Smooth muscle cell (in vitro differentiated cells): Measurements from ENCODE around the gene CXXC1. TPM values are rescaled to one million over a fixed set of nuclear protein-coding genes. Genes with fewer than 3 reads are reported as not detected.

ENCODE experiments used
- DNase-seq: peaks from one replicate; lab custom pipeline; 2025; ENCODE audit not compliant: unreplicated experiment; lab: John Stamatoyannopoulos, UW
- H2AFZ ChIP-seq: fragments of 200-600 bp; sonication (generic); 2 replicates; pipeline ENCODE4 v1.6.0; 2016; ENCODE audit warnings: antibody characterized with exemption, low read depth, mild to moderate bottlenecking
- H3F3A ChIP-seq: fragments of 200-600 bp; sonication (generic); 2 replicates; pipeline ENCODE4 v1.6.0; 2017; ENCODE audit warnings: antibody characterized with exemption, low read depth
- H3K27ac ChIP-seq: fragments of 200-600 bp; sonication (generic); 2 replicates; pipeline ENCODE4 v1.5.1; 2016; ENCODE audit warnings: low read depth, mild to moderate bottlenecking
- H3K27me3 ChIP-seq: fragments of 200-600 bp; sonication (generic); 2 replicates; pipeline ENCODE4 v1.6.1; 2016; ENCODE audit warnings: low read depth, mild to moderate bottlenecking
- H3K36me3 ChIP-seq: fragments of 200-600 bp; sonication (generic); 2 replicates; pipeline ENCODE4 v1.5.1; 2016; ENCODE audit warnings: low read depth
- H3K4me1 ChIP-seq: fragments of 200-600 bp; sonication (generic); 2 replicates; pipeline ENCODE4 v1.5.1; 2016; ENCODE audit warnings: low read depth
- H3K4me2 ChIP-seq: fragments of 200-600 bp; sonication (generic); 2 replicates; pipeline ENCODE4 v1.6.0; 2016; ENCODE audit warnings: mild to moderate bottlenecking
- H3K4me3 ChIP-seq: fragments of 200-600 bp; sonication (generic); 2 replicates; pipeline ENCODE4 v1.5.1; 2016; ENCODE audit warnings: mild to moderate bottlenecking
- H3K79me2 ChIP-seq: fragments of 200-600 bp; sonication (generic); 2 replicates; pipeline ENCODE4 v1.6.0; 2016; ENCODE audit warnings: low read depth, mild to moderate bottlenecking
- H3K9ac ChIP-seq: fragments of 200-600 bp; sonication (generic); 2 replicates; pipeline ENCODE4 v1.6.0; 2016; ENCODE audit warnings: low read depth
- H3K9me3 ChIP-seq: fragments of 200-600 bp; sonication (generic); replicated peaks from 2 replicates; pipeline ENCODE4 v1.5.1; 2016; ENCODE audit warnings: low read depth
- H4K20me1 ChIP-seq: fragments of 200-600 bp; sonication (generic); 2 replicates; pipeline ENCODE4 v1.6.0; 2016; ENCODE audit warnings: low read depth
- WGBS: methylation state at CpG from one replicate; pipeline ENCODE4 v1.1.7; 2016; ENCODE audit warnings: low lambda C conversion rate; 5-methylcytosine and 5-hydroxymethylcytosine counted together
- polyA plus RNA-seq: library from polyadenylated mRNA; unstranded; fragments of >200 nt; fragmentation: Nextera tagmentation; extraction: Ambion mirVana; gene quantifications from 2 replicates; pipeline ENCODE4 v1.2.1, GENCODE V29; 2016
- total RNA-seq: library from RNA; depleted of rRNA; stranded (reverse); fragments of >200 nt; gene quantifications from 2 replicates; pipeline ENCODE4 v1.2.3, GENCODE V29; 2014
- TF ChIP-seq, protein P1 (sequence below): fragments of 200-600 bp; sonication (generic); IDR thresholded peaks from 2 replicates; pipeline ENCODE4 v1.5.1; 2017; ENCODE audit warnings: borderline replicate concordance, mild to moderate bottlenecking, antibody characterized with exemption; ENCODE audit not compliant: insufficient read depth, poor library complexity, severe bottlenecking

CXXC1 gene
- total RNA-seq: 15.4 and 20.6 TPM in 2 replicates
- polyA plus RNA-seq: 39.6 and 70.1 TPM in 2 replicates

GRCh38 chr18:50287441-50288347, at the start of gene CXXC1:
CXXC1 (minus strand) TSS chr18:50287692; CDS start chr18:50287589, 103 bp downstream.
- Histone ChIP-seq H3K4me1 (peaks cover 4% of the 10 kb centered on the region), H3K9ac (peak within 1 kb of the TSS; percentile 72), H3K4me2 (peak within 1 kb of the TSS; percentile 89), H3K27me3 (no peaks in the 10 kb centered on the region), H2AFZ (peak within 1 kb of the TSS; percentile 97), H4K20me1 (no peaks in the 10 kb centered on the region), H3K27ac (peak within 1 kb of the TSS; percentile 47), H3K9me3 (no peaks in the 10 kb centered on the region), H3K4me3 (peak within 1 kb of the TSS; percentile 87), H3K79me2 (peaks cover 7% of the 10 kb centered on the region), H3F3A (no peaks in the 10 kb centered on the region), H3K36me3 (no peaks in the 10 kb centered on the region)
- peak; percentile 88 for DNase-seq
- TF ChIP-seq, protein P1, sequence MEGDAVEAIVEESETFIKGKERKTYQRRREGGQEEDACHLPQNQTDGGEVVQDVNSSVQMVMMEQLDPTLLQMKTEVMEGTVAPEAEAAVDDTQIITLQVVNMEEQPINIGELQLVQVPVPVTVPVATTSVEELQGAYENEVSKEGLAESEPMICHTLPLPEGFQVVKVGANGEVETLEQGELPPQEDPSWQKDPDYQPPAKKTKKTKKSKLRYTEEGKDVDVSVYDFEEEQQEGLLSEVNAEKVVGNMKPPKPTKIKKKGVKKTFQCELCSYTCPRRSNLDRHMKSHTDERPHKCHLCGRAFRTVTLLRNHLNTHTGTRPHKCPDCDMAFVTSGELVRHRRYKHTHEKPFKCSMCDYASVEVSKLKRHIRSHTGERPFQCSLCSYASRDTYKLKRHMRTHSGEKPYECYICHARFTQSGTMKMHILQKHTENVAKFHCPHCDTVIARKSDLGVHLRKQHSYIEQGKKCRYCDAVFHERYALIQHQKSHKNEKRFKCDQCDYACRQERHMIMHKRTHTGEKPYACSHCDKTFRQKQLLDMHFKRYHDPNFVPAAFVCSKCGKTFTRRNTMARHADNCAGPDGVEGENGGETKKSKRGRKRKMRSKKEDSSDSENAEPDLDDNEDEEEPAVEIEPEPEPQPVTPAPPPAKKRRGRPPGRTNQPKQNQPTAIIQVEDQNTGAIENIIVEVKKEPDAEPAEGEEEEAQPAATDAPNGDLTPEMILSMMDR: peak; percentile 24
- WGBS: under 1% methylated on average over 76 of the region's 76 CpGs

- WGBS: 81% methylated on average over 7 of the region's 7 CpGs
- TF ChIP-seq, protein P1: no peak
- no peak overlapping the region for H3K4me3 ChIP-seq
Measured at GRCh38 chr18:50334546-50335152, 47.2 kb upstream of the CXXC1 start.

GRCh38 chr18:50331691-50332090, 44.2 kb upstream of the CXXC1 start:
- H3K27me3 ChIP-seq: no peaks in the 10 kb centered on the region
- DNase-seq: no peak
- no peak overlapping the region for H3K4me3 ChIP-seq
- H3K4me2 ChIP-seq: no peak overlapping the region
- TF ChIP-seq, protein P1: no peak
- H3F3A ChIP-seq: no peaks in the 10 kb centered on the region
- no peaks in the 10 kb centered on the region for H3K36me3 ChIP-seq
- H3K9me3 ChIP-seq: no peaks in the 10 kb centered on the region
- H3K27ac ChIP-seq: no peak overlapping the region
- H2AFZ ChIP-seq: no peak overlapping the region
- H4K20me1 ChIP-seq: no peaks in the 10 kb centered on the region
- 91% methylated on average over 1 of the region's 1 CpG for WGBS
- H3K79me2 ChIP-seq: no peaks in the 10 kb centered on the region
- H3K9ac ChIP-seq: no peak overlapping the region
- H3K4me1 ChIP-seq: peaks cover 11% of the 10 kb centered on the region

More at GRCh38 chr18:50334546-50335152, 47.2 kb upstream of the CXXC1 start:
- Histone ChIP-seq H2AFZ (no peak overlapping the region), H3K9ac (no peak overlapping the region), H3K27me3 (no peaks in the 10 kb centered on the region), H3K36me3 (no peaks in the 10 kb centered on the region), H4K20me1 (no peaks in the 10 kb centered on the region), H3K79me2 (no peaks in the 10 kb centered on the region), H3K4me2 (no peak overlapping the region), H3K27ac (no peak overlapping the region), H3K9me3 (no peaks in the 10 kb centered on the region), H3F3A (no peaks in the 10 kb centered on the region), H3K4me1 (peaks cover 34% of the 10 kb centered on the region)
- no peak for DNase-seq
